ENCODE data around the gene SAMM50. TPM values are rescaled to one million over a fixed set of nuclear protein-coding genes. Genes with fewer than 3 reads are reported as not detected.

SAMM50 gene
- total RNA-seq, 1 experiment from 2014 or later = 40.8 TPM

- H3K9me2 ChIP-seq (ENCODE audit: insufficient read depth) = no peaks in the 10 kb centered on the region
- DNase-seq (ENCODE audit: low read depth, low spot score) (no peak), ATAC-seq (no peak)
- peak overlapping the region; percentile 90 for H3K27ac ChIP-seq (ENCODE audit: low read depth, low read length)
- no TSS peak for BruUV-seq (replicated peaks)
- H3K4me3 ChIP-seq (replicated peaks in 1 of 2; ENCODE audit: low read depth in 1 of 2, low read length in 2 of 2) = peak overlapping the region; percentile 69 to 71
- H3K9me3 ChIP-seq (ENCODE audit: control insufficient read depth in 1 of 2, insufficient read depth in 1 of 2, low read depth in 1 of 2, low read length in 2 of 2) = no peaks in the 10 kb centered on the region
- H4K20me1 ChIP-seq (ENCODE audit: insufficient read depth) = no peaks in the 10 kb centered on the region
- POLR2A ChIA-PET = interaction anchor here (1.5 to 1.7 kb wide), 2 partner anchors 30 to 40 kb away, joined by 4 read pairs; partner anchors contain the start of gene SAMM50
- intact Hi-C loops (cut with micrococcal nuclease) = no loop called here
- no peaks in the 10 kb centered on the region for H3K36me3 ChIP-seq (ENCODE audit: control insufficient read depth in 1 of 2, insufficient read depth in 2 of 2, low read length in 2 of 2)
- no peak overlapping the region for H2AFZ ChIP-seq (ENCODE audit: low read depth, low read length, poor library complexity, severe bottlenecking)
- peak overlapping the region; percentile 98 for H3K4me2 ChIP-seq (ENCODE audit: low read length)
- CTCF ChIA-PET = interaction anchor here (1.8 to 2.1 kb wide), 2 partner anchors 21 to 40 kb away, joined by 4 to 13 read pairs; no protein-coding TSS in a partner anchor
- no peaks in the 10 kb centered on the region for H3K79me2 ChIP-seq (ENCODE audit: insufficient read depth, low read length)
- RAD21 ChIA-PET (ENCODE audit: low non-redundant PET in 1 of 2, low total read pairs in 2 of 2, uncharacterized antibody in 2 of 2, unreplicated experiment in 2 of 2) = no interaction called here
- H3K4me1 ChIP-seq (ENCODE audit: control insufficient read depth in 1 of 2, insufficient read depth in 2 of 2, low read length in 2 of 2) = peaks cover 40 to 46% of the 10 kb centered on the region in 2 experiments
- no peak for TF ChIP-seq EZH2phosphoT487 (IDR thresholded peaks at IDR 0.05; ENCODE audit: borderline replicate concordance)
- no peak for TF ChIP-seq POLR2AphosphoS5 (IDR thresholded peaks at IDR 0.05; ENCODE audit: low read depth, low read length)
- no peak for TF ChIP-seq TCF7L2 (IDR thresholded peaks at IDR 0.05; ENCODE audit: borderline replicate concordance, extremely low read depth, insufficient read depth, insufficient read length)
- TF ChIP-seq RAD21 (IDR thresholded peaks at IDR 0.05; ENCODE audit: low read depth) = no peak
- no peak for TF ChIP-seq ZFX (IDR thresholded peaks at IDR 0.05)
- TF ChIP-seq CBX3 (IDR thresholded peaks at IDR 0.05; ENCODE audit: low read depth) = no peak
- TF ChIP-seq SIN3A (IDR thresholded peaks at IDR 0.05; ENCODE audit: low read depth) = no peak
- H3K27me3 ChIP-seq (ENCODE audit: insufficient read depth, low read length) = no peaks in the 10 kb centered on the region
- H3K9ac ChIP-seq (ENCODE audit: low read length) = peak overlapping the region; percentile 80
Observed at GRCh38 chr22:43924877-43925276, 30.4 kb upstream of the SAMM50 start.

DNA sequence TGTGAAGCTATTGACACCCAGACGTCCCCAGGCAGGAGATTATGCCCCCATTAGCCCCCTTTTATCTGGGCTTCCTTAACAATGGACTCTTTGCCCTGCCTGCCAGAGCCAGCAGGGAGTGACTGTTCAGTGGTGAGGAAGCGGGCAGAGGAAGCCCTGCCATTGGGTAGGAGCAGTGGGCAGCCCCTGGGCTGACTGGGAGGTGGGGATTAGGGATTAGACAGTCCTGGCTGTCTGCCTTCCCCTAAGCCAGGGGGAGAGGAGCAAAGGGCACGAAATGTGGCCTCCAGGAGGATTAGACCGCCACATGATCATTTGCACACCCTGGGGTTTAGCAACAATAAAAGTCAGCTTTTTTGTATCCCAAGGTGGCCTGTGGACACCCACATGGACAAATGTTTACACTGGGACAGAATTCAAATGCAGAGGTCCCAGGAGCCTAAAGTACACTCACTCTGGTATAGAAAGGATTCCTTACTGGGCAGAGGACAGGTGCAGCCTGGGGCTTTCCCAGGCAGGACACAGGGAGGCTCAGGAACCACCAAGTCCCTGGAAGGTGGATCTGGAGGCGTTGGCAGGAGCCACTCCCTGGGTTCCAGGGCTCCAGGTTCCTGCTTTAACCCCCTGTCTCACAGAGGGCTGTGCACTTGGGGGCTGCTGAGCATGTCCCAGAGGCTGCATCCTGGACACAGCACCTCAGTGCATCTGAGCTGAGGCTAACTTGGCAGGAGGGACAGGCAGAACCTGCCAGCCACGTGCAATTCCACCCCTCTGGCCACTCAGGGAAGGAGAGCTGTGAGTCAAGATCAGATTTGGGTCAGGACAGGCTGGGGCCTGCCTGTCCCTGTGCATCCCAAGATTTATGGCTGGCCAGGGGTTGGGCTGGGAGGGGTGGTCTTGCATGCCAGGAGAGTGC is 29.6 kb upstream of the SAMM50 start:
- Histone ChIP-seq H3K79me2 (ENCODE audit: insufficient read depth, low read length) (no peaks in the 10 kb centered on the region), H4K20me1 (ENCODE audit: insufficient read depth) (no peaks in the 10 kb centered on the region), H2AFZ (ENCODE audit: low read depth, low read length, poor library complexity, severe bottlenecking) (no peak overlapping the region), H3K9me3 (ENCODE audit: control insufficient read depth in 1 of 2, insufficient read depth in 1 of 2, low read depth in 1 of 2, low read length in 2 of 2) (no peaks in the 10 kb centered on the region), H3K27me3 (ENCODE audit: insufficient read depth, low read length) (no peaks in the 10 kb centered on the region), H3K9ac (ENCODE audit: low read length) (peak overlapping the region; percentile 80), H3K36me3 (ENCODE audit: control insufficient read depth in 1 of 2, insufficient read depth in 2 of 2, low read length in 2 of 2) (no peaks in the 10 kb centered on the region; a peak in 1 of 4 replicates), H3K27ac (ENCODE audit: low read depth, low read length) (peak overlapping the region; percentile 90), H3K9me2 (ENCODE audit: insufficient read depth) (no peaks in the 10 kb centered on the region), H3K4me2 (ENCODE audit: low read length) (peak overlapping the region; percentile 98), H3K4me1 (ENCODE audit: control insufficient read depth in 1 of 2, insufficient read depth in 2 of 2, low read length in 2 of 2) (peaks cover 40 to 44% of the 10 kb centered on the region in 2 experiments), H3K4me3 (replicated peaks in 1 of 2; ENCODE audit: low read depth in 1 of 2, low read length in 2 of 2) (peak overlapping the region in 1 of 2 experiments; percentile 69; a peak in 2 of 4 replicates)
- TSS peak; percentile 55 for BruUV-seq (replicated peaks)
- intact Hi-C loops (cut with micrococcal nuclease) = no loop called here
- ATAC-seq (no peak), DNase-seq (ENCODE audit: low read depth, low spot score) (no peak)
- ChIA-PET CTCF (interaction anchor here (0.8 to 2.0 kb wide), 2 partner anchors 14 to 20 kb away, joined by 3 to 7 read pairs; no protein-coding TSS in a partner anchor), POLR2A (no interaction called here), RAD21 (ENCODE audit: low non-redundant PET in 1 of 2, low total read pairs in 2 of 2, uncharacterized antibody in 2 of 2, unreplicated experiment in 2 of 2) (no interaction called here)
- 0 out of 2 replicates have a peak, but pooled peaks have one; percentile 20 for TF ChIP-seq POLR2AphosphoS5 (IDR thresholded peaks at IDR 0.05; ENCODE audit: low read depth, low read length)
- TF ChIP-seq, protein P1, sequence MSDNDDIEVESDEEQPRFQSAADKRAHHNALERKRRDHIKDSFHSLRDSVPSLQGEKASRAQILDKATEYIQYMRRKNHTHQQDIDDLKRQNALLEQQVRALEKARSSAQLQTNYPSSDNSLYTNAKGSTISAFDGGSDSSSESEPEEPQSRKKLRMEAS (IDR thresholded peaks at IDR 0.05) = no peak
- TF ChIP-seq CEBPB (IDR thresholded peaks at IDR 0.05; ENCODE audit: low read depth) = no peak
- no peak for TF ChIP-seq RAD21 (IDR thresholded peaks at IDR 0.05; ENCODE audit: low read depth)
- TF ChIP-seq ZFX (IDR thresholded peaks at IDR 0.05) = no peak
- TF ChIP-seq ELF1 (IDR thresholded peaks at IDR 0.05; ENCODE audit: borderline replicate concordance, low read depth) = no peak
